HTR-8/SVneo (cell line): Measurements from ENCODE around the gene PDZK1IP1.
"Not testable (repeated sequence)": the region's sequence is repeated elsewhere in the genome, so short reads cannot be mapped to it uniquely, and the experiment has no call there.

Experiments used
- DNase-seq: peaks from one replicate; pipeline ENCODE4 v3.0.0; 2011; ENCODE audit warnings: low spot score, mixed read lengths; ENCODE audit not compliant: insufficient read length
- FAIRE-seq: peaks from 2 replicates; lab custom pipeline; 2011; peaks lifted over from hg19 to GRCh38; lab: Jason Lieb, UNC

PDZK1IP1 gene

GRCh38 chr1:47203504-47203903 lies 13.7 kb upstream of the PDZK1IP1 start:
- DNase-seq, FAIRE-seq: not testable (repeated sequence)

- FAIRE-seq (no peak), DNase-seq (no peak)
Measured at GRCh38 chr1:47201179-47201578, 11.3 kb upstream of the PDZK1IP1 start.

- no peak for DNase-seq
- no peak for FAIRE-seq
Measured at GRCh38 chr1:47198214-47198613, 8.4 kb upstream of the PDZK1IP1 start.

GRCh38 chr1:47196622-47197021 lies 6.8 kb upstream of the PDZK1IP1 start:
- no peak for FAIRE-seq
- no peak for DNase-seq

- not testable (repeated sequence) for DNase-seq, FAIRE-seq
Measured at GRCh38 chr1:47195981-47196380, 6.1 kb upstream of the PDZK1IP1 start.

GRCh38 chr1:47194311-47194710 lies 4.5 kb upstream of the PDZK1IP1 start:
- FAIRE-seq: no peak

GRCh38 chr1:47193496-47193895 lies 3.7 kb upstream of the PDZK1IP1 start:
- DNase-seq, FAIRE-seq: not testable (repeated sequence)

More at GRCh38 chr1:47194311-47194710, 4.5 kb upstream of the PDZK1IP1 start:
- DNase-seq: no peak

GRCh38 chr1:47192458-47193384 lies 2.9 kb upstream of the PDZK1IP1 start:
- peak; percentile 78 for FAIRE-seq
- DNase-seq: peak; percentile 63

- FAIRE-seq (no peak), DNase-seq (no peak)
Measured at GRCh38 chr1:47191940-47192457, 2.2 kb upstream of the PDZK1IP1 start.

- no peak for DNase-seq
- FAIRE-seq: no peak
Measured at GRCh38 chr1:47190857-47191256, 1.0 kb upstream of the PDZK1IP1 start.

- DNase-seq (no peak), FAIRE-seq (no peak)
Measured at GRCh38 chr1:47190509-47190855, 646 bp upstream of the PDZK1IP1 start.

GRCh38 chr1:47188791-47189785 lies 748 bp downstream of the PDZK1IP1 start:
- FAIRE-seq (no peak), DNase-seq (no peak)

- no peak for DNase-seq
- no peak for FAIRE-seq
Measured at GRCh38 chr1:47187926-47188250, 1.9 kb downstream of the PDZK1IP1 start.

- no peak for FAIRE-seq
- DNase-seq: no peak
Measured at GRCh38 chr1:47187231-47187925, 2.5 kb downstream of the PDZK1IP1 start.

- no peak for FAIRE-seq
- DNase-seq: no peak
Measured at GRCh38 chr1:47186267-47187185, 3.3 kb downstream of the PDZK1IP1 start.

- FAIRE-seq (no peak), DNase-seq (no peak)
Measured at GRCh38 chr1:47184822-47185677, 4.8 kb downstream of the PDZK1IP1 start.

- DNase-seq (no peak), FAIRE-seq (peak; percentile 4)
Measured at GRCh38 chr1:47184090-47184821, 5.6 kb downstream of the PDZK1IP1 start.
